ENCODE data around the gene NSRP1. TPM values are rescaled to one million over a fixed set of nuclear protein-coding genes. Genes with fewer than 3 reads are reported as not detected.

Gene NSRP1
- total and polyA plus RNA-seq, 2 donors (not counting 3 experiments of a cell fraction or from before 2014, with no cell fraction given), result 11.2 to 29.1 TPM

DNA sequence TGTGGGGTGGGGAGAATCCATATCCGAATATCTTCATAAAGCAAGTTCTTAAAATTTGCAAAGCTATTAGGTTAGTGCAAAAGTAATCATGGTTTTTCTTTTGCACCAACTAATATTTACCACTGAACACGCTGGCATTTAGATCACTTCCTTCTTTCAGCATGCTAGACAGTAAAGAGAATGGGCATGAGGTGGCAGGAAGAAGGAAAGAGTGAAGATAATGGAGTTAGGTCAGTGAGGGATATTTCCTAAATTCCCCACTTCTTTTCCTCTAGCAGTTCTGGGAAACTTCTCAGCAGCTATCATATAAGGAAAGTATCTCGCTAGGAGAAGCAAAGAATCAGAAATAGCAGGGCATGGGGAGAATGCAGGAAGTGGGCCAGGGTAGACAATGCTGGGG lies 79.9 kb downstream of the NSRP1 start:
- no peaks in the 10 kb centered on the region for H3K9me3 ChIP-seq (replicated peaks; ENCODE audit: control insufficient read depth, insufficient read depth, low read length)
- no peaks in the 10 kb centered on the region for H3K27me3 ChIP-seq (ENCODE audit: control insufficient read depth in 2 of 2, insufficient read depth in 2 of 2, low read length in 2 of 2)
- no TSS peak for BruUV-seq (replicated peaks)
- dilution Hi-C loops (cut with MboI; ENCODE audit: extremely low pct_ligation_motif_present, low sequenced_read_pairs) (no loop called here), intact Hi-C loops (cut with micrococcal nuclease) (no loop called here)
- H3K4me1 ChIP-seq (ENCODE audit: control insufficient read depth, extremely low read depth, insufficient read depth, low read length), result peaks cover 11% of the 10 kb centered on the region
- CTCF ChIA-PET, result interaction anchor here (1.2 to 1.6 kb wide), 2 partner anchors 80 to 81 kb away, joined by 3 to 6 read pairs; no protein-coding TSS in a partner anchor
- H3K79me2 ChIP-seq (ENCODE audit: control insufficient read depth, insufficient read depth, low read length), result no peaks in the 10 kb centered on the region
- no peaks in the 10 kb centered on the region for H3K9me1 ChIP-seq (replicated peaks; ENCODE audit: control insufficient read depth, extremely low read depth, insufficient read depth, low read length)
- H3K9ac ChIP-seq (replicated peaks; ENCODE audit: extremely low read depth, insufficient read depth, low read length), result peak overlapping the region; percentile 12
- POLR2A ChIA-PET, result no interaction called here
- peak overlapping the region; percentile 72 for H2AFZ ChIP-seq (ENCODE audit: low read depth, low read length)
- peak overlapping the region in 1 of 3 experiments; percentile 5 for H3K4me3 ChIP-seq (replicated peaks in 1 of 3; ENCODE audit: insufficient read depth in 1 of 3, low read depth in 1 of 3, low read length in 3 of 3)
- H3K27ac ChIP-seq (ENCODE audit: insufficient read depth, low read depth, low read length), result peak overlapping the region; percentile 12
- TF ChIP-seq FOS (IDR thresholded peaks at IDR 0.05; ENCODE audit: borderline replicate concordance, insufficient read depth, low read length) (no peak), EZH2 (IDR thresholded peaks at IDR 0.05; ENCODE audit: borderline replicate concordance, low read depth, low read length, severe bottlenecking) (no peak), MYC (IDR thresholded peaks at IDR 0.05; ENCODE audit: low read depth, low read length) (no peak), POLR2A (IDR thresholded peaks at IDR 0.05; ENCODE audit: low read depth, low read length) (no peak), POLR2AphosphoS5 (IDR thresholded peaks at IDR 0.05; ENCODE audit: insufficient read depth, low read depth, low read length) (no peak), JUN (IDR thresholded peaks at IDR 0.05; ENCODE audit: borderline replicate concordance, insufficient read depth, insufficient read length, low read depth) (no peak), GATA2 (IDR thresholded peaks at IDR 0.05; ENCODE audit: insufficient read depth, insufficient read length, low read depth, low read length) (no peak)
- TF ChIP-seq, protein P1, sequence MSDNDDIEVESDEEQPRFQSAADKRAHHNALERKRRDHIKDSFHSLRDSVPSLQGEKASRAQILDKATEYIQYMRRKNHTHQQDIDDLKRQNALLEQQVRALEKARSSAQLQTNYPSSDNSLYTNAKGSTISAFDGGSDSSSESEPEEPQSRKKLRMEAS (IDR thresholded peaks at IDR 0.05; ENCODE audit: insufficient read depth, insufficient read length), result no peak
- TF ChIP-seq, protein P2, sequence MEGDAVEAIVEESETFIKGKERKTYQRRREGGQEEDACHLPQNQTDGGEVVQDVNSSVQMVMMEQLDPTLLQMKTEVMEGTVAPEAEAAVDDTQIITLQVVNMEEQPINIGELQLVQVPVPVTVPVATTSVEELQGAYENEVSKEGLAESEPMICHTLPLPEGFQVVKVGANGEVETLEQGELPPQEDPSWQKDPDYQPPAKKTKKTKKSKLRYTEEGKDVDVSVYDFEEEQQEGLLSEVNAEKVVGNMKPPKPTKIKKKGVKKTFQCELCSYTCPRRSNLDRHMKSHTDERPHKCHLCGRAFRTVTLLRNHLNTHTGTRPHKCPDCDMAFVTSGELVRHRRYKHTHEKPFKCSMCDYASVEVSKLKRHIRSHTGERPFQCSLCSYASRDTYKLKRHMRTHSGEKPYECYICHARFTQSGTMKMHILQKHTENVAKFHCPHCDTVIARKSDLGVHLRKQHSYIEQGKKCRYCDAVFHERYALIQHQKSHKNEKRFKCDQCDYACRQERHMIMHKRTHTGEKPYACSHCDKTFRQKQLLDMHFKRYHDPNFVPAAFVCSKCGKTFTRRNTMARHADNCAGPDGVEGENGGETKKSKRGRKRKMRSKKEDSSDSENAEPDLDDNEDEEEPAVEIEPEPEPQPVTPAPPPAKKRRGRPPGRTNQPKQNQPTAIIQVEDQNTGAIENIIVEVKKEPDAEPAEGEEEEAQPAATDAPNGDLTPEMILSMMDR (IDR thresholded peaks at IDR 0.05; ENCODE audit: extremely low read depth in 1 of 2, insufficient read depth in 1 of 2, low read depth in 1 of 2, low read length in 2 of 2), result no peak
- peak overlapping the region; percentile 70 for H3K4me2 ChIP-seq (ENCODE audit: insufficient read depth, low read length)
- peak; percentile 79 for FAIRE-seq
- peak; percentile 63 for DNase-seq (ENCODE audit: low read depth, low spot score)
- H4K20me1 ChIP-seq (replicated peaks; ENCODE audit: control insufficient read depth, extremely low read depth, insufficient read depth, low read length), result no peaks in the 10 kb centered on the region
- H3K36me3 ChIP-seq (ENCODE audit: control insufficient read depth in 2 of 2, extremely low read depth in 1 of 2, insufficient read depth in 2 of 2, low read length in 2 of 2), result no peaks in the 10 kb centered on the region

Measured in endothelial cell of umbilical vein (primary cell).